GM21529 (cell line): Measurements from ENCODE around the gene GGACT.

Source experiments
- ATAC-seq: cut with Tn5 transposase; IDR thresholded peaks from one replicate; pipeline ENCODE4 v1.9.1; 2021; ENCODE audit not compliant: unreplicated experiment

The GGACT gene

GRCh38 chr13:100515410-100515800, 73.2 kb downstream of the GGACT start:
- no peak for ATAC-seq

GRCh38 chr13:100514788-100515409, 73.7 kb downstream of the GGACT start:
- ATAC-seq = peak; percentile 95

- no peak for ATAC-seq
Observed at GRCh38 chr13:100513987-100514670, 74.5 kb downstream of the GGACT start.

- no peak for ATAC-seq
Observed at GRCh38 chr13:100513171-100513570, 75.4 kb downstream of the GGACT start.

- ATAC-seq = no peak
Observed at GRCh38 chr13:100512422-100512821, 76.2 kb downstream of the GGACT start.

- no peak for ATAC-seq
Observed at GRCh38 chr13:100511466-100511865, 77.1 kb downstream of the GGACT start.

GRCh38 chr13:100510208-100510957, 78.2 kb downstream of the GGACT start:
- no peak for ATAC-seq

GRCh38 chr13:100508996-100509395, 79.6 kb downstream of the GGACT start:
- no peak for ATAC-seq

GRCh38 chr13:100508455-100508854, 80.1 kb downstream of the GGACT start:
- no peak for ATAC-seq

- ATAC-seq = no peak
Observed at GRCh38 chr13:100506600-100507422, 81.8 kb downstream of the GGACT start.

- ATAC-seq = peak; percentile 81
Observed at GRCh38 chr13:100506154-100506553, 82.4 kb downstream of the GGACT start.

- no peak for ATAC-seq
Observed at GRCh38 chr13:100503622-100504021, 85.0 kb downstream of the GGACT start.

GRCh38 chr13:100502446-100502845, 86.1 kb downstream of the GGACT start:
- ATAC-seq = no peak

GRCh38 chr13:100497389-100497788, 91.2 kb downstream of the GGACT start:
- ATAC-seq = no peak

- no peak for ATAC-seq
Observed at GRCh38 chr13:100495455-100495854, 93.1 kb downstream of the GGACT start.

- ATAC-seq = no peak
Observed at GRCh38 chr13:100493418-100493817, 95.2 kb downstream of the GGACT start.

GRCh38 chr13:100491164-100491842, 97.3 kb downstream of the GGACT start:
- no peak for ATAC-seq

- ATAC-seq = no peak
Observed at GRCh38 chr13:100490692-100491091, 97.9 kb downstream of the GGACT start.

GRCh38 chr13:100485265-100485664, 103.3 kb downstream of the GGACT start:
- ATAC-seq = no peak

GRCh38 chr13:100484702-100485101, 103.9 kb downstream of the GGACT start:
- no peak for ATAC-seq
